Measurements from ENCODE around the gene BEGAIN. TPM values are rescaled to one million over a fixed set of nuclear protein-coding genes. Genes with fewer than 3 reads are reported as not detected.

Gene BEGAIN
- total RNA-seq, 4 donors from 2014 or later, result 3.5 to 7.1 (median 6.6) TPM

GRCh38 chr14:100577321-100577985, 9.8 kb downstream of the BEGAIN start:
- Histone ChIP-seq H3K4me3 (no peak overlapping the region), H3K36me3 (no peaks in the 10 kb centered on the region), H3K27ac (replicated peaks in 1 of 4) (no peak overlapping the region), H3K4me1 (no peaks in the 10 kb centered on the region), H3K27me3 (peaks cover 0 to 18% (median 0%) of the 10 kb centered on the region in 4 donors), H3K9me3 (peaks cover 0 to 4% (median 2%) of the 10 kb centered on the region in 4 donors)
- DNase-seq (ENCODE audit: extremely low spot score), result no peak
- WGBS, result 94% methylated on average over 18 of the region's 23 CpGs
- intact Hi-C loops (cut with DNase I), result no loop called here
- TF ChIP-seq CTCF (IDR thresholded peaks at IDR 0.05), result no peak
- no peak for TF ChIP-seq POLR2A (IDR thresholded peaks at IDR 0.05; ENCODE audit: low read depth)
- TF ChIP-seq POLR2AphosphoS5 (IDR thresholded peaks at IDR 0.05), result no peak
- no peak for TF ChIP-seq EP300 (IDR thresholded peaks at IDR 0.05)

GRCh38 chr14:100576091-100577085, 10.8 kb downstream of the BEGAIN start:
- Histone ChIP-seq H3K4me3 (no peak overlapping the region), H3K36me3 (no peaks in the 10 kb centered on the region), H3K27me3 (peaks cover 0 to 29% (median 0%) of the 10 kb centered on the region in 4 donors), H3K4me1 (no peaks in the 10 kb centered on the region), H3K9me3 (peaks cover 0 to 4% (median 2%) of the 10 kb centered on the region in 4 donors), H3K27ac (replicated peaks in 1 of 4) (no peak overlapping the region)
- TF ChIP-seq EP300 (IDR thresholded peaks at IDR 0.05) (no peak), POLR2AphosphoS5 (IDR thresholded peaks at IDR 0.05) (no peak), POLR2A (IDR thresholded peaks at IDR 0.05; ENCODE audit: low read depth) (no peak), CTCF (IDR thresholded peaks at IDR 0.05) (no peak)
- 87% methylated on average over 20 of the region's 26 CpGs for WGBS
- intact Hi-C loops (cut with DNase I), result no loop called here
- DNase-seq (ENCODE audit: extremely low spot score), result no peak

- Histone ChIP-seq H3K4me3 (no peak overlapping the region), H3K36me3 (no peaks in the 10 kb centered on the region), H3K27ac (replicated peaks in 1 of 4) (no peak overlapping the region), H3K9me3 (peaks cover 0 to 4% (median 2%) of the 10 kb centered on the region in 4 donors), H3K4me1 (no peaks in the 10 kb centered on the region), H3K27me3 (peaks cover 0 to 39% (median 0%) of the 10 kb centered on the region in 4 donors)
- no peak for DNase-seq (ENCODE audit: extremely low spot score)
- intact Hi-C loops (cut with DNase I), result no loop called here
- 96% methylated on average over 8 of the region's 11 CpGs for WGBS
- TF ChIP-seq POLR2AphosphoS5 (IDR thresholded peaks at IDR 0.05), result no peak
- TF ChIP-seq EP300 (IDR thresholded peaks at IDR 0.05), result no peak
- TF ChIP-seq CTCF (IDR thresholded peaks at IDR 0.05), result no peak
- no peak for TF ChIP-seq POLR2A (IDR thresholded peaks at IDR 0.05; ENCODE audit: low read depth)
Observed at GRCh38 chr14:100575266-100575995, 11.8 kb downstream of the BEGAIN start.

- peaks cover 0 to 4% (median 2%) of the 10 kb centered on the region in 4 donors for H3K9me3 ChIP-seq
- no peaks in the 10 kb centered on the region for H3K36me3 ChIP-seq
- no peak overlapping the region for H3K27ac ChIP-seq (replicated peaks in 1 of 4)
- peaks cover 0 to 47% (median 2%) of the 10 kb centered on the region in 4 donors for H3K27me3 ChIP-seq
- TF ChIP-seq EP300 (IDR thresholded peaks at IDR 0.05), result no peak
- no peak for TF ChIP-seq POLR2AphosphoS5 (IDR thresholded peaks at IDR 0.05)
- intact Hi-C loops (cut with DNase I), result no loop called here
- peaks cover 0 to 3% (median under 1%) of the 10 kb centered on the region in 4 donors for H3K4me1 ChIP-seq
- WGBS, result 73% methylated on average over 5 of the region's 7 CpGs
- DNase-seq (ENCODE audit: extremely low spot score), result no peak
- no peak overlapping the region for H3K4me3 ChIP-seq
Observed at GRCh38 chr14:100574642-100575031, 12.6 kb downstream of the BEGAIN start.

Data from esophagus muscularis mucosa (tissue), 4 donors.